B cell (primary cell): ENCODE data around the gene NUDT9.

Experiments used
- CTCF ChIP-seq: fragments of 200-600 bp; IDR thresholded peaks from one replicate; pipeline ENCODE4 v1.8.0; 2022; ENCODE audit warnings: antibody characterized with exemption, mild to moderate bottlenecking
- EZH2 ChIP-seq: IDR thresholded peaks from 2 replicates; pipeline ENCODE4 v1.6.1; 2012; ENCODE audit warnings: borderline replicate concordance, low read depth, mild to moderate bottlenecking, moderate library complexity, low read length; ENCODE audit not compliant: insufficient read depth, poor library complexity, severe bottlenecking

- TF ChIP-seq CTCF: no peak
- no peak for TF ChIP-seq EZH2
Observed at GRCh38 chr4:87458913-87459312, 36.5 kb downstream of the NUDT9 start.
